Fibroblast of lung (primary cell): ENCODE data around the gene KCNQ2. TPM values are rescaled to one million over a fixed set of nuclear protein-coding genes. Genes with fewer than 3 reads are reported as not detected.

Experiments
- DNase-seq, 2 donors: peaks; one replicate each; pipeline versions ENCODE4 v3.0.0 to v3.0.0-alpha.2; 2010; ENCODE audit warnings: low read depth in 2 of 2
- H2AFZ ChIP-seq: 2 replicates; pipeline ENCODE4 v1.5.1; 2012; ENCODE audit warnings: low read length, control low read depth, inconsistent platforms
- H3K27ac ChIP-seq: 2 replicates; pipeline ENCODE4 v1.5.1; 2011; ENCODE audit warnings: low read length, control low read depth; ENCODE audit not compliant: insufficient read depth
- H3K27me3 ChIP-seq: 2 replicates; pipeline ENCODE4 v1.5.1; 2011; ENCODE audit warnings: mild to moderate bottlenecking, low read length; ENCODE audit not compliant: control insufficient read depth, insufficient read depth
- H3K36me3 ChIP-seq: 2 replicates; pipeline ENCODE4 v1.5.1; 2011; ENCODE audit warnings: low read length; ENCODE audit not compliant: control insufficient read depth, insufficient read depth
- H3K4me1 ChIP-seq: 2 replicates; pipeline ENCODE4 v1.5.1; 2011; ENCODE audit warnings: low read length; ENCODE audit not compliant: control insufficient read depth, insufficient read depth; ENCODE audit errors: extremely low read depth
- H3K4me2 ChIP-seq: 2 replicates; pipeline ENCODE4 v1.5.1; 2011; ENCODE audit warnings: low read length, control low read depth; ENCODE audit not compliant: insufficient read depth; ENCODE audit errors: extremely low read depth
- H3K4me3 ChIP-seq, 4 experiments: fragments of 200-600 bp in 1 of 4; sonication (generic) in 1 of 4; replicated peaks in 1 of 4; 2 replicates each; pipeline ENCODE4 v1.5.1; 2011 to 2016; ENCODE audit warnings: low read length in 4 of 4, low read depth in 3 of 4, mild to moderate bottlenecking in 3 of 4, control low read depth in 2 of 4, inconsistent platforms in 1 of 4, mixed read lengths in 1 of 4; ENCODE audit not compliant: insufficient read depth in 1 of 4; ENCODE audit errors: control extremely low read depth in 1 of 4
- H3K79me2 ChIP-seq: 2 replicates; pipeline ENCODE4 v1.5.1; 2012; ENCODE audit warnings: mild to moderate bottlenecking, low read length, inconsistent platforms; ENCODE audit not compliant: control insufficient read depth, insufficient read depth
- H3K9ac ChIP-seq: 2 replicates; pipeline ENCODE4 v1.5.1; 2011; ENCODE audit warnings: mild to moderate bottlenecking, low read length, control low read depth; ENCODE audit not compliant: insufficient read depth
- H3K9me3 ChIP-seq: 2 replicates; pipeline ENCODE4 v1.5.1; 2012; ENCODE audit warnings: low read depth, low read length; ENCODE audit not compliant: control insufficient read depth, insufficient read depth
- H4K20me1 ChIP-seq: 2 replicates; pipeline ENCODE4 v1.5.1; 2011; ENCODE audit warnings: low read length; ENCODE audit not compliant: control insufficient read depth, insufficient read depth; ENCODE audit errors: extremely low read depth
- CTCF ChIP-seq, 2 donors: IDR thresholded peaks in 1 of 2; conservative IDR thresholded peaks in 1 of 2; 1 replicate in 1 of 2; 2 replicates in 1 of 2; pipeline ENCODE4 v1.5.1; 2011 to 2012; ENCODE audit warnings: low read length in 2 of 2, control low read depth in 1 of 2, inconsistent platforms in 1 of 2, low read depth in 1 of 2, mild to moderate bottlenecking in 1 of 2
- EZH2 ChIP-seq: IDR thresholded peaks from 2 replicates; pipeline ENCODE4 v1.5.1; 2012; ENCODE audit warnings: low read length, control low read depth, mild to moderate bottlenecking; ENCODE audit errors: missing control alignments
- polyA plus RNA-seq, 2 donors: library from polyadenylated mRNA; depleted of rRNA in 1 of 2; stranded (reverse) in 1 of 2; unstranded in 1 of 2; fragments of >200 nt; gene quantifications; 2 replicates each; pipeline ENCODE4 v1.2.1, GENCODE V29; 2011 to 2012; ENCODE audit warnings: missing spikeins in 1 of 2
- total RNA-seq: library from RNA; depleted of rRNA; stranded (reverse); fragments of >200 nt; gene quantifications from 2 replicates; pipeline ENCODE4 v1.2.1, GENCODE V29; 2014

KCNQ2 gene
- total and polyA plus RNA-seq, 2 donors (not counting 1 experiment from before 2014, with no cell fraction given), result not detected

DNA sequence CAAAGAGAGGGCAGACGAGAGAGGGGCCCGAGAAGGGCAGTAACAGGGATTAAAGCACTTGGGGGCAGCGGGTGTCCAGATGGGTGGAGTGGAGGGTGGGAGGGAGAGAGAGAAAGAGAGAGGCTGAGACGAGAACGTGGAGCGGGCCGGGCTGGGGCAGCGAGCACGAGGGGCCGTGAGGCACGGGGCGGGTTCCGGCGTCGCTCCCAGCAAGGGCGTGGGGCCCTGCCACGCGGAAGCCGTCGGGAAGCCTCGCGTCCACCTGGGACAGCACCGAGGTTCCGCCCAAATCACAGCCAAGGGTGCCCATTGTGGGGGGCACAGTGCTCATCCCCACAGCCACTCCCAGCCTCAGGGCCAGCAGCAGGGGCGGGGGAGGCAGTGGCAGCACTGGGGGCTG lies 49.8 kb downstream of the KCNQ2 start:
- Histone ChIP-seq H3K9me3 (no peaks in the 10 kb centered on the region), H3K79me2 (no peaks in the 10 kb centered on the region), H2AFZ (no peak overlapping the region), H3K4me2 (no peak overlapping the region), H3K27me3 (no peaks in the 10 kb centered on the region), H3K9ac (no peak overlapping the region), H3K4me3 (no peak overlapping the region), H3K4me1 (no peaks in the 10 kb centered on the region), H3K36me3 (no peaks in the 10 kb centered on the region), H3K27ac (no peak overlapping the region), H4K20me1 (no peaks in the 10 kb centered on the region)
- no peak for TF ChIP-seq CTCF (conservative IDR thresholded peaks at IDR 0.05 in 1 of 2, IDR thresholded peaks at IDR 0.05 in 1 of 2; ENCODE audit: low read depth in 1 of 2, low read length in 2 of 2)
- no peak for TF ChIP-seq EZH2
- no peak for DNase-seq

DNA sequence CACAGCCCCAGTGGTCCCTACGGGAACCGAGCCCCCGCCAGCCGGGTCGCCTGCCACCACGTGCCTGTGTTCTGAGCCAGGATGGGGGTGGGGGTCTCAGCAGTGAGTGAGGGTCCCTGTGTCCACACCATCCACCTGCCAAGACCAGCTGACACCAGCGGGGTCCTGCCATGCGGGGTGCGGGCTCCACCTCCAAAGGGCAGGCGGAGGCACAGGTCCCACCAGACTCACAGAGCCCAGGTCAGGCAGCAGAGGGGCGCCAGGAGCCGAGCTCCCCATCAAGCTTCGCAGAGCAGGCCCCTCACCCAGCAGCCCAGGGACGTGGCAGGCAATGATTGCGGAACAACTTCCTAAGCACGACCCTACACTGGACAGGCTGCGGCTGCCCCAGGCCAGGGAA lies 50.5 kb downstream of the KCNQ2 start:
- no peaks in the 10 kb centered on the region for H3K4me1 ChIP-seq
- H4K20me1 ChIP-seq, result no peaks in the 10 kb centered on the region
- DNase-seq, result no peak
- H3K4me2 ChIP-seq, result no peak overlapping the region
- no peaks in the 10 kb centered on the region for H3K79me2 ChIP-seq
- no peaks in the 10 kb centered on the region for H3K9me3 ChIP-seq
- no peak overlapping the region for H3K9ac ChIP-seq
- TF ChIP-seq EZH2 (no peak), CTCF (conservative IDR thresholded peaks at IDR 0.05 in 1 of 2, IDR thresholded peaks at IDR 0.05 in 1 of 2; ENCODE audit: low read depth in 1 of 2, low read length in 2 of 2) (no peak)
- H3K4me3 ChIP-seq, result no peak overlapping the region
- H3K27me3 ChIP-seq, result no peaks in the 10 kb centered on the region
- H2AFZ ChIP-seq, result no peak overlapping the region
- H3K36me3 ChIP-seq, result no peaks in the 10 kb centered on the region
- H3K27ac ChIP-seq, result no peak overlapping the region

GRCh38 chr20:63421094-63421692 lies 51.3 kb downstream of the KCNQ2 start:
- no peaks in the 10 kb centered on the region for H4K20me1 ChIP-seq
- H3K4me1 ChIP-seq, result no peaks in the 10 kb centered on the region
- no peak overlapping the region for H2AFZ ChIP-seq
- H3K27ac ChIP-seq, result no peak overlapping the region
- no peak overlapping the region for H3K4me3 ChIP-seq
- no peak overlapping the region for H3K9ac ChIP-seq
- H3K9me3 ChIP-seq, result no peaks in the 10 kb centered on the region
- no peaks in the 10 kb centered on the region for H3K36me3 ChIP-seq
- TF ChIP-seq EZH2 (no peak), CTCF (conservative IDR thresholded peaks at IDR 0.05 in 1 of 2, IDR thresholded peaks at IDR 0.05 in 1 of 2; ENCODE audit: low read depth in 1 of 2, low read length in 2 of 2) (no peak)
- no peak for DNase-seq
- no peak overlapping the region for H3K4me2 ChIP-seq
- H3K79me2 ChIP-seq, result no peaks in the 10 kb centered on the region
- no peaks in the 10 kb centered on the region for H3K27me3 ChIP-seq
